HepG2 (cell line): ENCODE data around the gene PLXND1. TPM values are rescaled to one million over a fixed set of nuclear protein-coding genes. Genes with fewer than 3 reads are reported as not detected.

Source experiments
- ATAC-seq: fragments of 200-7000 bp; cut with Tn5 transposase; 3 replicates; pipeline ENCODE4 v1.9.1; 2020; ENCODE audit warnings: mild to moderate bottlenecking, moderate library complexity
- BruUV-seq: library from RNA; stranded (reverse); fragments of 400-500 nt; replicated peaks from 2 replicates; lab custom pipeline; 2021; lab: Mats Ljungman, UMichigan
- CTCF ChIA-PET: fragments of 300-600 bp; formaldehyde crosslinking; extraction: SDS; loops from one replicate; lab custom pipeline; 2021; ENCODE audit warnings: low total read pairs, inconsistent platforms, low intra/inter-chr PET ratio; lab: Yijun Ruan, JAX
- POLR2A ChIA-PET: fragments of 350-600 bp; sonication (Branson Sonifier 250); formaldehyde crosslinking; loops from one replicate; lab custom pipeline; 2020; ENCODE audit warnings: antibody characterized with exemption, inconsistent platforms; lab: Yijun Ruan, JAX
- DNase-seq: peaks from one replicate; pipeline ENCODE4 v3.0.0-alpha.2; 2015; ENCODE audit warnings: low spot score
- FAIRE-seq: peaks from 3 replicates; lab custom pipeline; 2011; peaks lifted over from hg19 to GRCh38; lab: Jason Lieb, UNC
- H2AFZ ChIP-seq: one replicate; pipeline ENCODE4 v1.6.1; 2011; ENCODE audit warnings: low read length, inconsistent platforms
- H3K27ac ChIP-seq: fragments of 300-600 bp; 3 replicates; pipeline ENCODE4 v1.8.0; 2011; ENCODE audit warnings: mixed run types, mild to moderate bottlenecking, mixed read lengths, low read length, inconsistent platforms; ENCODE audit not compliant: insufficient read depth; ENCODE audit errors: extremely low read length
- H3K27me3 ChIP-seq, 2 experiments: fragments of 200-600 bp in 1 of 2; 2 replicates in 1 of 2; 3 replicates in 1 of 2; pipeline versions ENCODE4 v1.6.0 to v1.8.0; 2011; ENCODE audit warnings: low read length in 2 of 2, mild to moderate bottlenecking in 2 of 2, moderate library complexity in 2 of 2, inconsistent platforms in 1 of 2; ENCODE audit not compliant: insufficient read depth in 2 of 2, control insufficient read depth in 1 of 2
- H3K36me3 ChIP-seq, 2 experiments: fragments of 200-600 bp in 1 of 2; replicated peaks in 1 of 2; 2 replicates in 1 of 2; 3 replicates in 1 of 2; pipeline versions ENCODE4 v1.5.1 to v1.8.0; 2011; ENCODE audit warnings: low read length in 2 of 2, inconsistent platforms in 1 of 2; ENCODE audit not compliant: insufficient read depth in 2 of 2, control insufficient read depth in 1 of 2
- H3K4me1 ChIP-seq: 2 replicates; pipeline ENCODE4 v1.5.1; 2012; ENCODE audit warnings: low read length, inconsistent platforms; ENCODE audit not compliant: insufficient read depth
- H3K4me2 ChIP-seq: 2 replicates; pipeline ENCODE4 v1.6.0; 2011; ENCODE audit warnings: low read depth, low read length, inconsistent platforms
- H3K4me3 ChIP-seq, 3 experiments: fragments of 200-600 bp in 1 of 3; sonication (generic), shearing (Covaris generic) in 1 of 3; replicated peaks in 1 of 3; 2 replicates each; pipeline ENCODE4 v1.5.1; 2011 to 2016; ENCODE audit warnings: low read length in 3 of 3, inconsistent platforms in 2 of 3, low read depth in 2 of 3, mild to moderate bottlenecking in 2 of 3, control low read depth in 1 of 3, mixed read lengths in 1 of 3; ENCODE audit not compliant: insufficient read depth in 1 of 3
- H3K79me2 ChIP-seq: one replicate; pipeline ENCODE4 v1.6.1; 2011; ENCODE audit warnings: low read length, inconsistent platforms; ENCODE audit not compliant: insufficient read depth
- H3K9ac ChIP-seq: 2 replicates; pipeline ENCODE4 v1.6.0; 2011; ENCODE audit warnings: mild to moderate bottlenecking, low read depth, low read length, inconsistent platforms; ENCODE audit not compliant: insufficient read depth
- H3K9me3 ChIP-seq: 2 replicates; pipeline ENCODE4 v1.5.1; 2012; ENCODE audit warnings: mild to moderate bottlenecking, low read length
- H4K20me1 ChIP-seq: 2 replicates; pipeline ENCODE4 v1.6.0; 2011; ENCODE audit warnings: inconsistent platforms, mild to moderate bottlenecking, low read length, moderate library complexity; ENCODE audit not compliant: insufficient read depth
- AHDC1 ChIP-seq: sonication (generic); formaldehyde crosslinking; IDR thresholded peaks from 2 replicates; pipeline ENCODE4 v1.5.1; 2020; ENCODE audit warnings: mild to moderate bottlenecking, missing genetic modification reagents, borderline replicate concordance
- EHMT2 ChIP-seq: fragments of 200-600 bp; sonication (generic); IDR thresholded peaks from 2 replicates; pipeline ENCODE4 v1.7.0; 2017; ENCODE audit warnings: antibody characterized with exemption, low read depth, low read length, borderline replicate concordance
- WGBS: methylation state at CpG from one replicate; pipeline ENCODE4 v1.1.6; 2017; ENCODE audit warnings: low lambda C conversion rate; 5-methylcytosine and 5-hydroxymethylcytosine counted together
- in situ Hi-C: cut with HindIII; loops from 2 replicates; pipeline ENCODE4 v1.10.0; 2017; ENCODE audit warnings: low pct_unique_long_range_greater_than_20kb; ENCODE audit not compliant: extremely low pct_ligation_motif_present
- intact Hi-C: fragments of 100-400 bp; cut with micrococcal nuclease; formaldehyde crosslinking; loops from one replicate; pipeline ENCODE4 v1.10.0; 2022; ENCODE audit not compliant: unreplicated experiment
- polyA plus RNA-seq, 8 experiments: library from polyadenylated mRNA; depleted of rRNA in 3 of 8; stranded (reverse) in 7 of 8; unstranded in 1 of 8; fragments of >200 nt; fragmentation: Illumina TruSeq in 4 of 8; extraction: Trizol in 4 of 8; gene quantifications; 2 replicates each; pipeline versions ENCODE4 v1.2.1 to v1.2.3, GENCODE V29; 2011 to 2016; ENCODE audit warnings: low read depth in 4 of 8, missing spikeins in 1 of 8, mixed read lengths in 1 of 8; ENCODE audit not compliant: insufficient read depth in 1 of 8
- total RNA-seq, 5 experiments: library from RNA; depleted of rRNA; stranded (reverse); fragments of >200 nt; fragmentation: Illumina TruSeq; extraction: Trizol; gene quantifications; 2 replicates each; pipeline ENCODE4 v1.2.3, GENCODE V29; 2016; ENCODE audit warnings: low read depth in 1 of 5
- TF ChIP-seq, protein P1 (sequence below), 2 experiments: fragments of 450-650 bp in 1 of 2; sonication (generic) in 1 of 2; formaldehyde crosslinking in 1 of 2; IDR thresholded peaks; 2 replicates each; pipeline versions ENCODE4 v1.6.1 to v1.8.0; 2016 to 2022; ENCODE audit warnings: antibody characterized with exemption in 1 of 2, mild to moderate bottlenecking in 1 of 2, missing genetic modification reagents in 1 of 2
- TF ChIP-seq, protein P2 (sequence below): sonication (generic); formaldehyde crosslinking; IDR thresholded peaks from 2 replicates; pipeline ENCODE4 v1.8.0; 2022; ENCODE audit warnings: mild to moderate bottlenecking, missing genetic modification reagents, borderline replicate concordance

PLXND1 gene
- total and polyA plus RNA-seq, 2 of the 13 experiments (the other 11 are each of a cell fraction or from before 2014, with no cell fraction given) = 15.9 to 42.0 TPM

DNA sequence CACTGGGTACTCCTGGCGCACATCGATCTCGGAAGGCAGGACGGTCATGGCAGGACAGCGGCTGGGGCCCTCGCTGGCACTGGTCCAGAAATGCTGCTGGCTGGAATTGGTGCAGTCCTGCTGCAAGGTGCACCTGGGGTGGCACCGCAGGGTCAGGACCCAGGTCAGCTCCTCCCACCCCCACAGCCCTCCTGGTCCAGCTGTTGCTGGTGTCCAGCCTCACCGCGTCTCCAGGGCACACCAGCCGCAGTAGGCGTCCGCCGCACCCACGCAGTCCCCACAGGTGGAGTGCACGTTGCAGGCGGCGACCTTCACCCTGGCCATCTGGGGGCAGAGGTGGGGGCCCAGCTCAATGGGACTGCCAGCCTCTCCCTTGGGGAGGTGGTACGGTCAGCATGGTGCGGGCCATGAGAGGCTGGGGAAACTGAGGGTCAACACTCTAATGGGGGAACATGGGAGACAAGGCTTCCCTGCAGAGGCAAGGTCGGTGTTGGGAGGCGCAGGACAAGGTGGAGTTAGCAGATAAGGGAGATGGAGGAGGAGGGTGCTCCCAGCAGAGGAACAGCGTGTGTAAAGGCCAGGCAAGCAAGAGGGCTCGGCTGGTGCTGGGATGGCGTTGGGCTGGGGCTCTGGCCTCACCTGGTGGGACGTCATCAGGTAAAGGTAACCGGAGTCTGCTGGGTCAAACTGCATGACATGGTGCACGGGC is 20.4 kb downstream of the PLXND1 start (continued):
- TF ChIP-seq AHDC1 (no peak), EHMT2 (no peak)

- BruUV-seq = no TSS peak
- no peak for DNase-seq
- Histone ChIP-seq H3K79me2 (no peaks in the 10 kb centered on the region), H3K27me3 (no peaks in the 10 kb centered on the region), H3K4me1 (peaks cover 3% of the 10 kb centered on the region; the same call in 1 of the 2 replicates), H3K4me3 (no peak overlapping the region), H3K27ac (no peak overlapping the region), H3K36me3 (peaks cover 51 to 69% of the 10 kb centered on the region in 2 experiments; a peak in 4 of 5 replicates), H3K9me3 (no peaks in the 10 kb centered on the region), H3K9ac (no peak overlapping the region), H3K4me2 (no peak overlapping the region), H2AFZ (no peak overlapping the region), H4K20me1 (no peaks in the 10 kb centered on the region)
- ChIA-PET POLR2A (no interaction called here), CTCF (no interaction called here)
- WGBS = 98% methylated on average over 3 of the region's 3 CpGs
- intact Hi-C loops = no loop called here
- no peak for ATAC-seq
- in situ Hi-C loops = no loop called here
- FAIRE-seq = no peak
- TF ChIP-seq, protein P1, sequence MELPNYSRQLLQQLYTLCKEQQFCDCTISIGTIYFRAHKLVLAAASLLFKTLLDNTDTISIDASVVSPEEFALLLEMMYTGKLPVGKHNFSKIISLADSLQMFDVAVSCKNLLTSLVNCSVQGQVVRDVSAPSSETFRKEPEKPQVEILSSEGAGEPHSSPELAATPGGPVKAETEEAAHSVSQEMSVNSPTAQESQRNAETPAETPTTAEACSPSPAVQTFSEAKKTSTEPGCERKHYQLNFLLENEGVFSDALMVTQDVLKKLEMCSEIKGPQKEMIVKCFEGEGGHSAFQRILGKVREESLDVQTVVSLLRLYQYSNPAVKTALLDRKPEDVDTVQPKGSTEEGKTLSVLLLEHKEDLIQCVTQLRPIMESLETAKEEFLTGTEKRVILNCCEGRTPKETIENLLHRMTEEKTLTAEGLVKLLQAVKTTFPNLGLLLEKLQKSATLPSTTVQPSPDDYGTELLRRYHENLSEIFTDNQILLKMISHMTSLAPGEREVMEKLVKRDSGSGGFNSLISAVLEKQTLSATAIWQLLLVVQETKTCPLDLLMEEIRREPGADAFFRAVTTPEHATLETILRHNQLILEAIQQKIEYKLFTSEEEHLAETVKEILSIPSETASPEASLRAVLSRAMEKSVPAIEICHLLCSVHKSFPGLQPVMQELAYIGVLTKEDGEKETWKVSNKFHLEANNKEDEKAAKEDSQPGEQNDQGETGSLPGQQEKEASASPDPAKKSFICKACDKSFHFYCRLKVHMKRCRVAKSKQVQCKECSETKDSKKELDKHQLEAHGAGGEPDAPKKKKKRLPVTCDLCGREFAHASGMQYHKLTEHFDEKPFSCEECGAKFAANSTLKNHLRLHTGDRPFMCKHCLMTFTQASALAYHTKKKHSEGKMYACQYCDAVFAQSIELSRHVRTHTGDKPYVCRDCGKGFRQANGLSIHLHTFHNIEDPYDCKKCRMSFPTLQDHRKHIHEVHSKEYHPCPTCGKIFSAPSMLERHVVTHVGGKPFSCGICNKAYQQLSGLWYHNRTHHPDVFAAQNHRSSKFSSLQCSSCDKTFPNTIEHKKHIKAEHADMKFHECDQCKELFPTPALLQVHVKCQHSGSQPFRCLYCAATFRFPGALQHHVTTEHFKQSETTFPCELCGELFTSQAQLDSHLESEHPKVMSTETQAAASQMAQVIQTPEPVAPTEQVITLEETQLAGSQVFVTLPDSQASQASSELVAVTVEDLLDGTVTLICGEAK (IDR thresholded peaks at IDR 0.05) = no peak
- TF ChIP-seq, protein P1 (CRISPR knock-in tag; IDR thresholded peaks at IDR 0.05) = no peak
- TF ChIP-seq, protein P2, sequence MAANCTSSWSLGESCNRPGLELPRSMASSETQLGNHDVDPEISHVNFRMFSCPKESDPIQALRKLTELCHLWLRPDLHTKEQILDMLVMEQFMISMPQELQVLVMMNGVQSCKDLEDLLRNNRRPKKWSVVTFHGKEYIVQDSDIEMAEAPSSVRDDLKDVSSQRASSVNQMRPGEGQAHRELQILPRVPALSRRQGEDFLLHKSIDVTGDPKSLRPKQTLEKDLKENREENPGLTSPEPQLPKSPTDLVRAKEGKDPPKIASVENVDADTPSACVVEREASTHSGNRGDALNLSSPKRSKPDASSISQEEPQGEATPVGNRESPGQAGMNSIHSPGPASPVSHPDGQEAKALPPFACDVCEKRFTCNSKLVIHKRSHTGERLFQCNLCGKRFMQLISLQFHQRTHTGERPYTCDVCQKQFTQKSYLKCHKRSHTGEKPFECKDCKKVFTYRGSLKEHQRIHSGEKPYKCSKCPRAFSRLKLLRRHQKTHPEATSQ (CRISPR knock-in tag) = no peak
Observed at GRCh38 chr3:129584631-129585030, 21.8 kb downstream of the PLXND1 start.
